HG03135 (cell line): ENCODE data around the gene DMXL1.
"Not testable (repeated sequence)": the region's sequence is repeated elsewhere in the genome, so short reads cannot be mapped to it uniquely, and the experiment has no call there.

Experiments
- ATAC-seq: cut with Tn5 transposase; IDR thresholded peaks from one replicate; pipeline ENCODE4 v1.9.1; 2021; ENCODE audit warnings: mild to moderate bottlenecking, moderate library complexity; ENCODE audit not compliant: unreplicated experiment

The DMXL1 gene

DNA sequence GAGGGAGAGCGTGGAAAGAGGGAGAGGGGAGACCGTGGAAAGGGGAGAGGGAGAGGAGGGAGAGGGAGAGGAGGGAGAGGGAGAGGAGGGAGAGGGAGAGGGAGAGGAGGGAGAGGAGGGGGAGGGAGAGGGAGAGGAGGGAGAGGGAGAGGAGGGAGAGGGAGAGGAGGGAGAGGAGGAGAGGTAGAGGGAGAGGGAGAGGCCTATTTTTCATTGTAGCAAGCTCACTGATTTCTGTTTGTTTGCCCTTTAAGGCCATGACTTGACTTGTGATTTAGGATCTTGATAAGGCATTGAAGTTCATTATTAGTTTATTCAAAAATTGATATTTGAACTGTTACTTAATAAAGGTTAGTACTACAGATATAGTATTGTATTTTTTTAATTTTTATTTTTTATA, 52.4 kb downstream of the DMXL1 start:
- ATAC-seq, result no peak

GRCh38 chr5:119129770-119130169, 58.9 kb downstream of the DMXL1 start:
- ATAC-seq, result no peak

GRCh38 chr5:119131530-119132304, 60.8 kb downstream of the DMXL1 start:
- ATAC-seq, result no peak

GRCh38 chr5:119135743-119136142, 64.9 kb downstream of the DMXL1 start:
- ATAC-seq, result not testable (repeated sequence)

DNA sequence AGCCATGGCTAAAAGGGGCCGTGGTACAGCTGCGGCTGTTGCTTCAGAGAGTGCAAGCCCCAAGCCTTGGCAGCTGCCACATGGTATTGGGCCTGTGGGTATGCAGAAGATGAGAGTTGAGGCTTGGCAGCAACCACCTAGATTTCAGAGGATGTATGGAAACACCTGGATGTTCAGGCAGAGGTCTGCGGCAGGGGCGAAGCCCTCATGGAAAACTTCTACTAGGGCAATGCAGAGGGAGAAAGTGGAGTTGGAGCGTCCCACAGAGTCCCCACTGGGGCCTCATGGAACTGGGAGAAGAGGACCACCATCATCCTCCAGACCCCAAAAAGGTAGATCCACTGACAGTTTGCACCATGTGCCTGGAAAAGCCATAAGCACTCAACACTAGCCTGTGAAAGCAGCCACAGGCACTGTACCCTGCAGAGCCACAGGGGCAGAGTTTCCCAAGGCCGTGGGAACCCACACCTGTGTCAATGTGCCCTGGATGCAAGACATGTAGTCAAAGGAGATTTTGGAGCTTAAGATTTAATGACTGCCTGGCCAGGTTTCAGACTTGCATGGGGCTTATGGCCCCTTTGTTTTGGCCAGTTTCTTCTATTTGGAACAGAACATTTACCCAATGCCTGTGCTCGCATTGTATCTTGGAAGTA, 65.9 kb downstream of the DMXL1 start:
- no peak for ATAC-seq

GRCh38 chr5:119153629-119154028, 82.7 kb downstream of the DMXL1 start:
- no peak for ATAC-seq

DNA sequence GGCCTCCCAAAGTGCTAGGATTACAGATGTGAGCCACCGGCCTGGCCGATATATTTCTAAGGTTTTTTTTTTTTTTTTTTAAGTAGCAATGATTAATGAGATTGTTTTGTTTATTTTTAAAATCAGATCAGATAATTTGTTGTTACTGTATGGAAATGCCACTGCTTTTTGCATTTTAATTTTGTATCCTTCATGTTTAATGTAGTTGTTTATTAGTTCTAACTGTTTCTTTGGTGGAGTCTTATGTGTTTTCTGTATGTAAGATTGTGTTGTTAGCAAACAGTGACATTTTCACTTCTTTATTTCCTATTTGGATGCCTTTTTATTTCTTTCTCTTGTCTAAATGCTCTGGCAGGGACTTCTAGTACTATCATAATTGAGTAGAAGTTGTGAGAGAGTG, 87.3 kb downstream of the DMXL1 start:
- no peak for ATAC-seq

DNA sequence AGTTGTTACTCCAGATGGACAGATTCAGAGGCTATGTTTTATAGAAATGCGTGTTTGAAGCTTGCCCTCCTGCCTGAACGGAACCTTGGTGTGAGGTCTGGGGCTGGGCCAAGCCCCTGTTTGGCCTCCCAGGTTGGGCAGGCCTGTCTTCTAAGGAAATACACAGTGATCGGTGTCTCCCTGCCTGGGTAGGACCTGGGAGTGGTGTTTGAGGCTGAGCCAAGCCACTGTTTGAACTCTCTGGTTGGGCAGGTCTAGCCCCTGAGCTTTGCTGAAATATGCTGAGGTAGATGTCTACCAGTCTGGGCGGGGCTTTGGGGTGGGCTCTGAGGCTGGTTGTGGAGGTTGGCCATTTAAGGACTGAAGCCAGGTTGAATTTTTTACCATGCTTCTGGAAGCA, 90.5 kb downstream of the DMXL1 start:
- no peak for ATAC-seq

DNA sequence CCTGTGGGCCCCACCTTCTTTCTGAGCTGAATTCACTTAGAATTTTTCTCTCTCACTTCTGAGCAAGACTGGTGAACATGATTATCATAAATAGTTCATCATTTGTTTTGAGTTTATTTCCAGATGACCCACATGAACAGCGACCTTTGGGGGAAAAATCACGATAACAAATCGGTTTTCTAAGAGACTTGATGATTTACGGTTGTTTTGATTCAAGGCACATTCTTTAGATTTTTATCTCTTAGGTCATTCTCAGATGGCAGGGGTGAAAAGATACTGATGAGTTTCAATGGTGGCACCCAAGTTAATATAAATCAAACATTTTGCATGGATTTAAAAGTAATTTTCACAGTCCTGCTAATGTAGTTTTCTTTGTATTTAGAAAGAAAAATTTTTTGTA, 95.1 kb downstream of the DMXL1 start:
- no peak for ATAC-seq

DNA sequence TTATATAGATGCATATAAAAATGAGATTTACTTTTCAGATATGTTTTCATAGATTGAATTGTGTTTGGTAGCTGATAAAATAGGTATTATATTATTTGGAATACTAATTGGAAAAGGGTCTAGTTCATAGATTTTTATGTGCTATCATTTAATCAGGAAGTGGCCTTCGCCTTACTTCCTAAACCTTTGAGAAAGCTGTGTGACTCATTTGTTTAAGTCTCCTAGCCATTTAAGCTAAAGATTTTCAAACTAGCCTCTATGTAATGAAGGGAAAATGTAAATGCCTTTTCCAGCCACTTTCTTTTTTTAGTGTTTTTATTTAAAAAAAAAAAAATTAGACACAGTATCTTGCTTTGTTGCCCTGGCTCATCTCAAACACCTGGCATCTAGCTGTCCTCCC, 97.5 kb downstream of the DMXL1 start:
- ATAC-seq, result no peak

- no peak for ATAC-seq
Observed at GRCh38 chr5:119171686-119172085, 100.8 kb downstream of the DMXL1 start.

DNA sequence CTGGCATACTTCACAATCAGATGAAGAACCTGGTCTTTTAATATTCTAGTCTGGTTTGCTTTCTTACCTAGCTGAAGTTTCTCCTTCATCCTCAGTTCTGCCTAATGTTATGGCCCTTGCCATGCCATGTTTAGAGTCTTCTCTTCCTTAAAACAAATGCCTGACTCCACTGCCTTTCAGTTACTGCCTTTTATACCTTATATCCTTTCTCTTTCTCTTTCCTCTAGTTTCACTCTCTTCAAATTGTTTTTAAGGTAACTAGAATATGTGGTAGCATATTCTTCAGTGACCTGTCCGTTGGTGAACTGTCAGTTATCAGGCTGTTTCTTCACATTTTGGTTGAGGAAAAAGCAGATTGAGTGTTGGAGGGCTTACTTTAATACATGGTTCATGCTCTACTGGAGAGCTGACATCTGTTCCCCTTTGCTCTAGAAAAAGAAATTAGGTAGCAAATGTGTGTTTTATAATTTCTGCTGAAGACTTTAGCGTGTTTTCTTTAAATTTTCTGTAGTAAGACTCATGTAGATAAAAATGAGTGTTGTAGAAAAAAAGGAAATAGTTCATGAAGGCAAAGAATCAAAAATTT, 103.8 kb downstream of the DMXL1 start:
- no peak for ATAC-seq

DNA sequence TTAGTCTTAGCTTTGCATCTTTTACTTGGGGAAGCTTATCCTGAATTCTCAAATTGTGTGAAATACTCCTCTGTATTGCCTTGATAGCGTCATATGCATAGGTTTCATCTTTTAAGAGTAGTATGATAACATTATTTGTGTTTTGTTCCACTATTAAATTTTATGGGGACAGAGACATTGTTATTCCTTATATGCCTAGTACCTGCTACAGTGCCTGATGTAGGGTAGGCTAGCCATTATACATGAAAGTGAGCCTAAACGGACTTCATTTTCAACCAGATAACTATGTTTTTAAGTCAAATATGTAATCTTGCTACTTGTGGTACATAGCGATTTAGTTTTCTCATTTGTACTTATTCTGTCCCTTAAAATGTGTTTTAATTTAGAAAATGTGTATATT, 105.9 kb downstream of the DMXL1 start:
- no peak for ATAC-seq

GRCh38 chr5:119177226-119177625, 106.3 kb downstream of the DMXL1 start:
- ATAC-seq, result no peak

GRCh38 chr5:119178435-119178834, 107.5 kb downstream of the DMXL1 start:
- ATAC-seq, result no peak

DNA sequence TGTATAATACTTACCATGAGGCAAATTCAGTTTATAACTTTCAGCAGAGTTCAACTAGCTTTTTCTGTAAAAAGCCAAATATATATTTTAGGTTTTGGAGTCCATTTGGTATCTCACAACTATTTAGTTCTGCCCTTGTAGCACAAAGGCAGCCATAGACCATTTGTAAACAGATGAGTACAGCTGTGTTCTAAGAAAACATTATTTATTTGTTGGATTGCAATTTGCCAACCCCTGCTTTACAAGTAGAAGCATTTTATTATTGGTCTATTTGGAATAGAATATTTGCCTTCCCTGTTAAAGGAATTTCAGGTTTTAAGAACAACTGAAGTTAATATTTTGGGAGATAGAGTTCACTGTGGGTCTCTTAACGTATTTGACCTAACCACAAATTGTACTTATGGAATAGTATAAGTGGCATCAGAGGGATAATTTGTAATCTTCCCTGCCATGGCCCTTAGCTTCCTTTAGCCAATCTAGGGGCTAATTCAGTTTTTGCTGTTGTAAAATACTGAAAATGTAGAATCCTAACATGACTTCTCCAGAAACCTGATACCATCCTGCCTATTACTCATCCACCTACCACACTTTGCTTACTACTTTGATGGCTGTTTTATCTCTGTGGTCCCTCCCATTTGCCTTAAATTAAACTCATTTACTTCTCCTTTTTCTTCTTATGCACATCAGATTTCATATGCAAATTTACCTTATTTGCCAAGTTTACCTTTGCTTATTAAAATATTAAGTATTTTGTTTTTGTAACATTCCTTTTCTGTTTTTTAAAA, 109.2 kb downstream of the DMXL1 start:
- ATAC-seq, result no peak

- ATAC-seq, result not testable (repeated sequence)
Observed at GRCh38 chr5:119185512-119185911, 114.6 kb downstream of the DMXL1 start.

DNA sequence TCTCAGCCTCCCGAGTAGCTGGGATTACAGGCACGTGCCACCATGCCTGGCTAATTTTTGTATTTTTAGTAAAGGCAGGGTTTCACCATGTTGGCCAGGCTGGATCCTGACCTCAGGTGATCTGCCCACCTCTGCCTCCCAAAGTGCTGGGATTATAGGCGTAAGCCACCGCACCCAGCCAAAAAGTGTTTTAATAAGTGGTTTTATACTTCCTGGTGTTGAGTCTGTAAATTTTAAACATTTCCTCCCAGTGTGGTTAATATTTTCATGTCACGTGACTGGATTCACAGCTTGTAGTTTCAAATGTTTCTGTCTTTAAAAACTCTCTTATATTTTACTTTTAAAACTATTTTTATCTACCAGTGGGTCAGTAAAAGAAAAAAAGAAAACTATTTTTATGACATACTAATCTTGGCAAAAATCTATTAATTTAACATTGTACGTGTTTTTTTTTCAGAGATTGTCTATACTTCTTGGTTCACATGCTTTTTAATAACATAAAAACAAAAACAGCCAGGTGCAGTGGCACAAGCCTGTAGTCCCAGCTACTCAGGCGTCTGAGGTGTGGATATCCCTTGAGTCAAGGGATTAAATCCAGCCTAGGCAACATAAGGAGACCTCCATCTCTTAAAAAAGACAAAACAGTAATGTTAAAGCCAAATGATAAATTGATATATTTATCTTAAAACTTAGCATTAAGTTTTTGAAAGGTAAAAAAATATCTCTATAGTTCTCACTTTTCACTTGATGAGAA, 117.1 kb downstream of the DMXL1 start:
- no peak for ATAC-seq

DNA sequence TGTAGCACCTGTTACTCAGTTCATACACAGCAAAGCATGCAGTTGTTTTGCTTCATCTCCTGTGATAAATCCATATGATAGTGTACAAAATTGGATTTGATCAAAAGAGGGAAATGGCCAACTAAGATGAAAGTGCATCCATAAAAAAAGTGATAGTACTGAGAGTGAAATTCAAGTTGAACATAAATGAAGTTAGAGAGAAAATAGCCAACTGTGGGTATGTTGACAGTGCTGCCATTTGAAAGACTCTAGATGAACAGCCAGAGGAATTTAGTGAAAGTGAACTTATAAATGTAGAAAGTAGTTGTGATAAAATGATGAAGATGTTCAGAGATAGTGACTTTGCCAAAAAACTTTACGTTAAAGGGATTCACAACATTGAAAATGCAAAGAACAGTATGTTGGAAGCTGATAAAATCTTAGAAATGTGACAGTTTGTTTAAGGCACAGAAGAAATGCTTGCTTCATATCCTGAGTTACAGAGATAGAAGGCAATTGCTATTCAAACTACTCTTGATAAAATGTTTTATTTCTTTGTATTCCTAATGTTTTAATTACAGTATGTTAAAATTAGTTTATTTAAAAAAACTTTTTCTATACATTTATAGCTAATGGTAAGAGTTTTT, 119.7 kb downstream of the DMXL1 start:
- ATAC-seq, result no peak

- ATAC-seq, result no peak
Observed at GRCh38 chr5:119191944-119192343, 121.1 kb downstream of the DMXL1 start.
